ENCODE data around the gene TMEM50A. TPM values are rescaled to one million over a fixed set of nuclear protein-coding genes. Genes with fewer than 3 reads are reported as not detected.
"Not testable (repeated sequence)": the region's sequence is repeated elsewhere in the genome, so short reads cannot be mapped to it uniquely, and the experiment has no call there.

TMEM50A gene
- total and polyA plus RNA-seq, 2 donors (not counting 1 experiment from before 2014, with no cell fraction given): 141 to 186 TPM

DNA sequence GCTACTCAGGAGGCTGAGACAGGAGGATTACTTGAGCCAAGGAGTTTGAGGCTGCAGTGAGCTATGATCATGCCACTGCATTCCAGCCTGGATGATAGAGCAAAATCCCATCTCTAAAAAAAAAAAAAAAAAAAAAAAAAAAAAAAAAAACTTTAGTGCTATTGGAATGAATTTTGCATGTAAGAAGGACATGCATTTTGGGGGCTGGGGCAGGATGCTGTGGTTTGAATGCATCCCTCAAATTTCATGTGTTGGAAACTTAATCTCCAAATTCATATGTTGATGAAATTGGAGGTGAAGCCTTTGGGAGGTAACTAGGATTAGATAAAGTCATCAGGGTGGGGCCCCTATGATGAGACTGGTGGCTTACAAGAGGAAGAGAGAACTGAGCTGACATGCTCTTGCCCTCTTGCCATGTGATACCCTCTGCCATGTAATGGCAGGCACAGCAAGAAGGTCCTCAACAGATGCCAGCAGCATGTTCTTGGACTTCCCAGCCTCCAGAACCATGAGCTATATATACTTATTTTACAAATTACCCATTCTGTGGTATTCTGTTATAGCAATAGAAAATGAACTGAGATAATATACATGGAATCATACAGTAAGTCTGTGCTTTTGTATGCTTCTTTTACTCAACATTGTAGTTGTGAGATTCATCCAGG, 25.2 kb upstream of the TMEM50A start:
- not testable (repeated sequence) for H3K9me3 ChIP-seq (ENCODE audit: control insufficient read depth, insufficient read depth, low read depth, low read length); H3K36me3 ChIP-seq (ENCODE audit: control insufficient read depth, insufficient read depth, low read length); H4K20me1 ChIP-seq (ENCODE audit: control insufficient read depth, extremely low read depth, insufficient read depth, low read length); H3K4me3 ChIP-seq (replicated peaks in 1 of 4; ENCODE audit: control extremely low read depth in 1 of 4, insufficient read depth in 1 of 4, low read depth in 3 of 4, low read length in 4 of 4); H3K27me3 ChIP-seq (ENCODE audit: control insufficient read depth, insufficient read depth, low read length); H3K9ac ChIP-seq (ENCODE audit: insufficient read depth, low read length); H3K79me2 ChIP-seq (ENCODE audit: control insufficient read depth, insufficient read depth, low read length); DNase-seq (ENCODE audit: low read depth in 2 of 2); H3K27ac ChIP-seq (ENCODE audit: insufficient read depth, low read length); H2AFZ ChIP-seq (ENCODE audit: low read length); H3K4me2 ChIP-seq (ENCODE audit: extremely low read depth, insufficient read depth, low read length); H3K4me1 ChIP-seq (ENCODE audit: control insufficient read depth, extremely low read depth, insufficient read depth, low read length)

DNA sequence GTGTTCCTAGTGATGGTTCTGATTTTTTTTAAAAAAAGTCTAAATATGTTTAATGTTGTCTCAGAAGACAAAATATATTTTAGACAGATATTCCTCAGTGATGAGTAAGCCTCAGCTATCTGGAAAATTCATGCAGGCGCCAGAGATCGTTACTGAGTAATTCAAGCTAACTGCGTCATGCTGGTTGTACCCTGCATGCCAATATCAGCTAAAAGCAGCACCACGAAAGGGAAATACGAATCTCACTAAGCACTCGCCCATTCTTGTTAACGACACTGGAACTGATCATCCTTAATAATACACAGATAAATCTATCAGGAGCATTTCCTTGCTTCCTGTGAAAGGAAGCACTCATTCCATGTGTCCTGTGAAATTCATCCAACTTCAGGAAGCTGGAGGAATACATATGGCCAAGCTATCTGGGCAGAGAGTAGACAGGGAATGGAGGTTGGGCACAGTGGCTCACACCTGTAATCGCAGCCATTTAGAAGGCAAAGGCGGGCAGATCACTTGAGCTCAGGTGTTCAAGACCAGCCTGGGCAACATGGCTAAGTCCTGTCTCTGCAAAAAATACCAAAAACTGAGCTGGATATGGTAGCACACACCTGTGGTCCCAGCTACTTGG, 17.7 kb upstream of the TMEM50A start:
- H3K27me3 ChIP-seq (ENCODE audit: control insufficient read depth, insufficient read depth, low read length); H3K36me3 ChIP-seq (ENCODE audit: control insufficient read depth, insufficient read depth, low read length); H3K79me2 ChIP-seq (ENCODE audit: control insufficient read depth, insufficient read depth, low read length); H3K9me3 ChIP-seq (ENCODE audit: control insufficient read depth, insufficient read depth, low read depth, low read length); H3K9ac ChIP-seq (ENCODE audit: insufficient read depth, low read length); H2AFZ ChIP-seq (ENCODE audit: low read length); H3K4me3 ChIP-seq (replicated peaks in 1 of 4; ENCODE audit: control extremely low read depth in 1 of 4, insufficient read depth in 1 of 4, low read depth in 3 of 4, low read length in 4 of 4); H3K4me1 ChIP-seq (ENCODE audit: control insufficient read depth, extremely low read depth, insufficient read depth, low read length); H4K20me1 ChIP-seq (ENCODE audit: control insufficient read depth, extremely low read depth, insufficient read depth, low read length): not testable (repeated sequence)
- H3K4me2 ChIP-seq (ENCODE audit: extremely low read depth, insufficient read depth, low read length): peak overlapping the region; percentile 13
- peak overlapping the region; percentile 67 for H3K27ac ChIP-seq (ENCODE audit: insufficient read depth, low read length)
- DNase-seq (ENCODE audit: low read depth in 2 of 2): peak; percentile 83 to 95

DNA sequence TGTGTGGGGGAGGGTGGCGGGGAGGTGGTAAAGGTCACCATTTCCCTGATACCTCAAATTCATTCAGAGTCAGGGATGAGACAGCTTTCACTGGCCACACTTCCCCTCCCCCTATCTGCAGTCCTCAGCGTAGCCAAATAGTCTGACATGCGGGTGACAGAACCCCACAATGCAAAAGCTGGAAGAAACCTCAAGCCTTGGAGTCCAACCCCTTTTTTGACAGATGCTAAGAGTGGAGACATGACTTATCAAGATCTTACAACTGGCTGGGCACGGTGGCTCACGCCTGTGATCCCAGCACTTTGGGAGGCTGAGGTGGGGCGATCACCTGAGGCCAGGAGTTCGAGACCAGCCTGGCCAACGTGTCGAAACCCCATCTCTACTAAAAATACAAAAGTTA, 16.0 kb upstream of the TMEM50A start:
- H3K27ac ChIP-seq (ENCODE audit: insufficient read depth, low read length); DNase-seq (ENCODE audit: low read depth in 2 of 2); H3K9me3 ChIP-seq (ENCODE audit: control insufficient read depth, insufficient read depth, low read depth, low read length); H3K4me3 ChIP-seq (replicated peaks in 1 of 4; ENCODE audit: control extremely low read depth in 1 of 4, insufficient read depth in 1 of 4, low read depth in 3 of 4, low read length in 4 of 4); H3K79me2 ChIP-seq (ENCODE audit: control insufficient read depth, insufficient read depth, low read length); H4K20me1 ChIP-seq (ENCODE audit: control insufficient read depth, extremely low read depth, insufficient read depth, low read length); H3K4me1 ChIP-seq (ENCODE audit: control insufficient read depth, extremely low read depth, insufficient read depth, low read length); H3K4me2 ChIP-seq (ENCODE audit: extremely low read depth, insufficient read depth, low read length); H2AFZ ChIP-seq (ENCODE audit: low read length); H3K27me3 ChIP-seq (ENCODE audit: control insufficient read depth, insufficient read depth, low read length); H3K36me3 ChIP-seq (ENCODE audit: control insufficient read depth, insufficient read depth, low read length); H3K9ac ChIP-seq (ENCODE audit: insufficient read depth, low read length): not testable (repeated sequence)

DNA sequence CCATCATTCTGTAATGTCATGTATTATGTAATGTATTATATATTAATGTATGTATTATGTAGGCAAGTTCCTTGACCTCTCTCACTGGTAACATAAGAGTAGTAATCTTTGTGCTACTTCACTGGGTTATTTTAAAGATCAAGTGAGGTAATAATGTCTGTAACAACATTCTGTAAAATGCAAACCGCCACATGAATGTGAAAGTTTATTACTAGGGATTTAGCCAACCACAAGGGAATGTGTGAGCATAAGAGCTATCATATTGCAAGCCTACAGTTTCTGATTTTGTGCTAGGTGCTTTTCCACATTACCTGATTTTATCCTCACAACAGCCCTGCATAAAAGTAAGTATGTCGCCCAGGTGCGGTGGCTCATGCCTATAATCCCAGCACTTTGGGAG, 13.7 kb upstream of the TMEM50A start:
- not testable (repeated sequence) for H3K4me3 ChIP-seq (replicated peaks in 1 of 4; ENCODE audit: control extremely low read depth in 1 of 4, insufficient read depth in 1 of 4, low read depth in 3 of 4, low read length in 4 of 4); H3K36me3 ChIP-seq (ENCODE audit: control insufficient read depth, insufficient read depth, low read length); H3K27me3 ChIP-seq (ENCODE audit: control insufficient read depth, insufficient read depth, low read length); H3K4me1 ChIP-seq (ENCODE audit: control insufficient read depth, extremely low read depth, insufficient read depth, low read length); H3K9me3 ChIP-seq (ENCODE audit: control insufficient read depth, insufficient read depth, low read depth, low read length); H2AFZ ChIP-seq (ENCODE audit: low read length); H4K20me1 ChIP-seq (ENCODE audit: control insufficient read depth, extremely low read depth, insufficient read depth, low read length); H3K79me2 ChIP-seq (ENCODE audit: control insufficient read depth, insufficient read depth, low read length); H3K4me2 ChIP-seq (ENCODE audit: extremely low read depth, insufficient read depth, low read length); H3K9ac ChIP-seq (ENCODE audit: insufficient read depth, low read length); H3K27ac ChIP-seq (ENCODE audit: insufficient read depth, low read length); DNase-seq (ENCODE audit: low read depth in 2 of 2)

DNA sequence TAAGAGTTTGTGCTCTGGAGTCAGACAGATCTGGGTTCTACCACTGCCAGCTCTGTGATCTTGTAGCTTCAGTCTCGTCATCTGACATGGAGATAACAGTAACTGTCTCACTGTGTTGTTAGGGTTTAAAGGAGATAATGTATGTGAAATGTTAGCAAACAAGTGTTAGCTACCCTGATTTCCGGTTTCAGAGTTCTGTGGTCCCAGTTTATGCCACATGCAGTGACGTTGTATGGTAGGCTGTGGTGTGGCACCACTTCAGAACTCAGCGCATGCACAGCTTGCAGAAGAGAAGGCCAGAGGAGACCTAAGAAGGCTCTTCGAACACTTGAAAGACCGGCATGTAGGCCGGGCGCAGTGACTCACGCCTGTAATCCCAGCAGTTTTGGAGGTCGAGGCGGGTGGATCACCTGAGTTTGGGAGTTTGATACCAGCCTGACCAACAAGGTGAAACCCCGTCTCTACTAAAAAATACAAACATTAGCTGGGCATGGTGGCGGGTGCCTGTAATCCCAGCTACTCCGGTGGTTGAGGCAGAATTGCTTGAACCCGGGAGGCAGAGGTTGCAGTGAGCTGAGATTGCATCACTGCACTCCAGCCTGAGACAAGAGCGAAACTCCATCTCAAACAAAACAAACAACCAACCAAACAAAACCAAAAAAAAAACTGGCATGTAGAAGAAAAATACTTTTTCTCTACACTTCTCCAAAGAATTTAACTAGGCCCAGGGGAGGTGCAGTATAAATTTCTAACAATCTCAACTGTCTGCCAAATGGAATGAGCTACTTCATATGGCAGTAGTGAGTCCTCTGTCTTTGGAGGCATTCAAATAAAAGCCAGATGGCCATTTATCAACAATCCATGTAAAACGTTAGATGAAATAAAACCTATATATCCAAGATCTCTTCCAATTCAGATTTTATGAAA, 10.0 kb upstream of the TMEM50A start:
- not testable (repeated sequence) for H3K27me3 ChIP-seq (ENCODE audit: control insufficient read depth, insufficient read depth, low read length); H2AFZ ChIP-seq (ENCODE audit: low read length); H4K20me1 ChIP-seq (ENCODE audit: control insufficient read depth, extremely low read depth, insufficient read depth, low read length); H3K4me3 ChIP-seq (replicated peaks in 1 of 4; ENCODE audit: control extremely low read depth in 1 of 4, insufficient read depth in 1 of 4, low read depth in 3 of 4, low read length in 4 of 4); H3K79me2 ChIP-seq (ENCODE audit: control insufficient read depth, insufficient read depth, low read length); H3K9me3 ChIP-seq (ENCODE audit: control insufficient read depth, insufficient read depth, low read depth, low read length); H3K4me2 ChIP-seq (ENCODE audit: extremely low read depth, insufficient read depth, low read length); H3K4me1 ChIP-seq (ENCODE audit: control insufficient read depth, extremely low read depth, insufficient read depth, low read length); DNase-seq (ENCODE audit: low read depth in 2 of 2); H3K36me3 ChIP-seq (ENCODE audit: control insufficient read depth, insufficient read depth, low read length); H3K27ac ChIP-seq (ENCODE audit: insufficient read depth, low read length); H3K9ac ChIP-seq (ENCODE audit: insufficient read depth, low read length)

DNA sequence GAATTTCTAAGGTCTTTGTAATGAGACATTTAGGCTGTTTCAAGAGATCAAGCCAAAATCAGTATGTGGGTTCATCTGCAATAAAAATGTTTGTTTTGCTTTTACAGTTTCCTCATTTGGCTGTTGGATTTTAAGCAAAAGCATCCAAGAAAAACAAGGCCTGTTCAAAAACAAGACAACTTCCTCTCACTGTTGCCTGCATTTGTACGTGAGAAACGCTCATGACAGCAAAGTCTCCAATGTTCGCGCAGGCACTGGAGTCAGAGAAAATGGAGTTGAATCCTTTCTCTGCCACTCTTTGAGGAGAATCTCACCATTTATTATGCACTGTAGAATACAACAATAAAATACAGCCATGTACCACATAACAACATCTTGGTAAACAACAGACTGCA, 9.3 kb upstream of the TMEM50A start:
- not testable (repeated sequence) for H2AFZ ChIP-seq (ENCODE audit: low read length); H3K27me3 ChIP-seq (ENCODE audit: control insufficient read depth, insufficient read depth, low read length); H3K9ac ChIP-seq (ENCODE audit: insufficient read depth, low read length); H4K20me1 ChIP-seq (ENCODE audit: control insufficient read depth, extremely low read depth, insufficient read depth, low read length); H3K4me1 ChIP-seq (ENCODE audit: control insufficient read depth, extremely low read depth, insufficient read depth, low read length); H3K9me3 ChIP-seq (ENCODE audit: control insufficient read depth, insufficient read depth, low read depth, low read length); H3K27ac ChIP-seq (ENCODE audit: insufficient read depth, low read length); H3K4me2 ChIP-seq (ENCODE audit: extremely low read depth, insufficient read depth, low read length); H3K36me3 ChIP-seq (ENCODE audit: control insufficient read depth, insufficient read depth, low read length); H3K79me2 ChIP-seq (ENCODE audit: control insufficient read depth, insufficient read depth, low read length); DNase-seq (ENCODE audit: low read depth in 2 of 2); H3K4me3 ChIP-seq (replicated peaks in 1 of 4; ENCODE audit: control extremely low read depth in 1 of 4, insufficient read depth in 1 of 4, low read depth in 3 of 4, low read length in 4 of 4)

Measured in fibroblast of lung (primary cell).